Thyroid gland (tissue), 4 donors: ENCODE results near the gene LGALS4. TPM values are rescaled to one million over a fixed set of nuclear protein-coding genes. Genes with fewer than 3 reads are reported as not detected.
"Not testable (repeated sequence)": the region's sequence is repeated elsewhere in the genome, so short reads cannot be mapped to it uniquely, and the experiment has no call there.

Experiments used
- DNase-seq, 2 donors: peaks; one replicate each; pipeline ENCODE4 v3.0.0-alpha.2; 2019
- H3K27ac ChIP-seq, 3 donors: fragments of 200-600 bp; sonication (generic); 1 replicate in 2 of 3; 2 replicates in 1 of 3; pipeline ENCODE4 v1.5.1; 2016 to 2019; ENCODE audit warnings: mild to moderate bottlenecking in 1 of 3, moderate library complexity in 1 of 3
- H3K27me3 ChIP-seq: fragments of 200-600 bp; sonication (generic); one replicate; pipeline ENCODE4 v1.5.1; 2019
- H3K36me3 ChIP-seq, 2 donors: fragments of 200-600 bp; sonication (generic); one replicate each; pipeline ENCODE4 v1.5.1; 2016 to 2019
- H3K4me1 ChIP-seq, 2 donors: fragments of 200-600 bp; sonication (generic); one replicate each; pipeline ENCODE4 v1.5.1; 2017 to 2019
- H3K4me3 ChIP-seq, 3 donors: fragments of 200-600 bp; sonication (generic); replicated peaks in 1 of 3; 1 replicate in 2 of 3; 2 replicates in 1 of 3; pipeline ENCODE4 v1.5.1; 2016; ENCODE audit warnings: mild to moderate bottlenecking in 1 of 3
- H3K9me3 ChIP-seq: fragments of 200-600 bp; sonication (generic); one replicate; pipeline ENCODE4 v1.5.1; 2017
- CTCF ChIP-seq, 6 experiments: fragments of 200-600 bp in 3 of 6; fragments of 450-650 bp in 3 of 6; sonication (generic) in 3 of 6; IDR thresholded peaks; one replicate each; pipeline ENCODE4 v1.5.1; 2016 to 2019; ENCODE audit warnings: antibody characterized with exemption in 6 of 6, mild to moderate bottlenecking in 2 of 6, inconsistent platforms in 1 of 6, moderate library complexity in 1 of 6
- POLR2A ChIP-seq, 2 donors: fragments of 450-650 bp; IDR thresholded peaks; one replicate each; pipeline ENCODE4 v1.6.1; 2017; ENCODE audit warnings: antibody characterized with exemption in 2 of 2, mild to moderate bottlenecking in 2 of 2, moderate library complexity in 1 of 2
- WGBS, 2 donors: methylation state at CpG; one replicate each; pipeline ENCODE4 v1.1.5; 2017; 5-methylcytosine and 5-hydroxymethylcytosine counted together
- intact Hi-C: fragments of 100-400 bp; cut with DNase I; formaldehyde crosslinking; loops from one replicate; pipeline ENCODE4 v1.15.1; 2023
- total RNA-seq, 4 donors: library from RNA; depleted of rRNA; stranded (reverse); fragments of >200 nt; gene quantifications; one replicate each; pipeline ENCODE4 v1.2.3, GENCODE V29; 2016

LGALS4 gene
- total RNA-seq, 4 donors from 2014 or later: 1.6 TPM; not detected in 2

DNA sequence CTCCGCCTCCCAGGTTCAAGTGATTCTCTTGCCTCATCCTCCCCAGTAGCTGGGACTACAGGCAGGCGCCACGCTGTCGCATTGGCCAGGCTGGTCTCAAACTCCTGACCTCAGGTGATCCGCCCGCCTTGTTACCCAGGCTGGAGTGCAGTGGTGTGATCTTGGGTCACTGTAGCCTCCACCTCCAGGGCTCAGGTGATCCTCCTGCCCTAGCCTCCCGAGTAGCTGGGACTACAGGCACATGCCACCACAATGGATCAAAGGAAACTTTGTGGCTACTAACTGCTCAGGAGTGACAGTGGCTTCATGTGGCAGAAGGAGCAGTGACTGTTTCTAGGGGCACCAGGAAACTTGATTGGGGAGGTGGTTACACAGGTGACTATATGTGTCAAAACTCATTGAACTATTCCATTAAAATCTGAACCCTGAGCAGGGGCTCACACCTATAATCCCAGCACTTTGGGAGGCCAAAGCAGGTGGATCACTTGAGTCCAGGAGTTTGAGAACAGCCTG, 27.5 kb downstream of the LGALS4 start:
- intact Hi-C loops: no loop called here
- whole genome bisulfite sequencing, 2 donors: 98 to 100% methylated on average over 2 to 7 of the region's 7 CpGs
- Histone ChIP-seq H3K4me3 (no peak overlapping the region), H3K27ac (no peak overlapping the region), H3K27me3 (no peaks in the 10 kb centered on the region), H3K9me3 (no peaks in the 10 kb centered on the region), H3K36me3 (no peaks in the 10 kb centered on the region), H3K4me1 (no peaks in the 10 kb centered on the region)
- TF ChIP-seq CTCF (IDR thresholded peaks at IDR 0.05): no peak
- no peak for TF ChIP-seq POLR2A (IDR thresholded peaks at IDR 0.05)
- DNase-seq: no peak

GRCh38 chr19:38784224-38784623, 28.5 kb downstream of the LGALS4 start:
- intact Hi-C loops: no loop called here
- Histone ChIP-seq H3K9me3 (no peaks in the 10 kb centered on the region), H3K27ac (no peak overlapping the region), H3K36me3 (no peaks in the 10 kb centered on the region), H3K4me1 (no peaks in the 10 kb centered on the region), H3K4me3 (no peak overlapping the region), H3K27me3 (no peaks in the 10 kb centered on the region)
- no peak for TF ChIP-seq CTCF (IDR thresholded peaks at IDR 0.05)
- TF ChIP-seq POLR2A (IDR thresholded peaks at IDR 0.05): no peak
- no peak for DNase-seq
- WGBS, 2 donors: 73 to 84% methylated on average over 3 of the region's 3 CpGs

- WGBS, 2 donors: 82 to 85% methylated on average over 13 of the region's 13 CpGs
- H3K9me3 ChIP-seq, H3K27ac ChIP-seq, H3K4me1 ChIP-seq, H3K36me3 ChIP-seq, intact Hi-C loops, H3K27me3 ChIP-seq, DNase-seq, H3K4me3 ChIP-seq: not testable (repeated sequence)
These were observed 30.5 kb downstream of the LGALS4 start for GRCh38 chr19:38782212-38782611.

GRCh38 chr19:38781058-38781457, 31.7 kb downstream of the LGALS4 start:
- Histone ChIP-seq H3K4me1 (no peaks in the 10 kb centered on the region), H3K27me3 (no peaks in the 10 kb centered on the region), H3K36me3 (no peaks in the 10 kb centered on the region), H3K4me3 (no peak overlapping the region), H3K9me3 (no peaks in the 10 kb centered on the region), H3K27ac (no peak overlapping the region)
- DNase-seq: no peak
- TF ChIP-seq CTCF (IDR thresholded peaks at IDR 0.05) (no peak), POLR2A (IDR thresholded peaks at IDR 0.05) (no peak)
- intact Hi-C loops: no loop called here
- 79 to 84% methylated on average over 7 of the region's 7 CpGs for WGBS, 2 donors

GRCh38 chr19:38780443-38780842, 32.3 kb downstream of the LGALS4 start:
- DNase-seq: no peak
- TF ChIP-seq CTCF (IDR thresholded peaks at IDR 0.05) (no peak), POLR2A (IDR thresholded peaks at IDR 0.05) (no peak)
- intact Hi-C loops: no loop called here
- no peak overlapping the region for H3K27ac ChIP-seq
- H3K27me3 ChIP-seq: no peaks in the 10 kb centered on the region
- WGBS, 2 donors: 85 to 88% methylated on average over 7 of the region's 7 CpGs
- H3K4me3 ChIP-seq: no peak overlapping the region
- no peaks in the 10 kb centered on the region for H3K9me3 ChIP-seq
- no peaks in the 10 kb centered on the region for H3K4me1 ChIP-seq
- no peaks in the 10 kb centered on the region for H3K36me3 ChIP-seq

DNA sequence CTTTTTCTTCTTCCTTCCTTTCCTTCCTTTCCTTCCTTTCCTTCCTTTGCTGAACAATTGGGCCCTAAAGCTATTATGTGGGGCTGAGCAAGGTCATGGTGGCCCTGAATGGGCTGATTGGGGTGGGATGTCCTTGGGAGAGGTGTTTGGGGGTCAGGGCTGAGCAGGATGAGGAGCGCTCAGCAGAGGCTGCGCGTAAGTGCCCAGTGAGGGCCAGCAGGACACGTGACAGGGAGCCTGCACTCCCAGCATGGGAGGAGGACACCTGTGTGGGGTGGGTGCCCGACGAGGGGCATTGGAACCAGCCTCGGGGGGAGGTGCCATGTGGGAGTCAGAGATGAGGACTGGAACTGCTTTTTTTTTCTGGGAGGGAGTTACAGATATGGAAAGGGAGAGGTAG, 34.0 kb downstream of the LGALS4 start:
- Histone ChIP-seq H3K9me3 (no peaks in the 10 kb centered on the region), H3K4me3 (no peak overlapping the region), H3K27me3 (no peaks in the 10 kb centered on the region), H3K36me3 (no peaks in the 10 kb centered on the region), H3K4me1 (no peaks in the 10 kb centered on the region), H3K27ac (no peak overlapping the region)
- intact Hi-C loops: loop anchor here (10.0 kb wide), 1 partner anchor 46 kb away; no protein-coding TSS in a partner anchor
- TF ChIP-seq CTCF (IDR thresholded peaks at IDR 0.05) (no peak), POLR2A (IDR thresholded peaks at IDR 0.05) (no peak)
- no peak for DNase-seq
- 43 to 61% methylated on average over 7 of the region's 7 CpGs for WGBS, 2 donors
